GM19468 (cell line): Measurements from ENCODE around the gene DIAPH1.

Experiments
- ATAC-seq: cut with Tn5 transposase; IDR thresholded peaks from one replicate; pipeline ENCODE4 v1.9.1; 2021; ENCODE audit warnings: mild to moderate bottlenecking, moderate library complexity, moderate number of reproducible peaks; ENCODE audit not compliant: unreplicated experiment; ENCODE audit errors: extremely low read depth

The DIAPH1 gene

DNA sequence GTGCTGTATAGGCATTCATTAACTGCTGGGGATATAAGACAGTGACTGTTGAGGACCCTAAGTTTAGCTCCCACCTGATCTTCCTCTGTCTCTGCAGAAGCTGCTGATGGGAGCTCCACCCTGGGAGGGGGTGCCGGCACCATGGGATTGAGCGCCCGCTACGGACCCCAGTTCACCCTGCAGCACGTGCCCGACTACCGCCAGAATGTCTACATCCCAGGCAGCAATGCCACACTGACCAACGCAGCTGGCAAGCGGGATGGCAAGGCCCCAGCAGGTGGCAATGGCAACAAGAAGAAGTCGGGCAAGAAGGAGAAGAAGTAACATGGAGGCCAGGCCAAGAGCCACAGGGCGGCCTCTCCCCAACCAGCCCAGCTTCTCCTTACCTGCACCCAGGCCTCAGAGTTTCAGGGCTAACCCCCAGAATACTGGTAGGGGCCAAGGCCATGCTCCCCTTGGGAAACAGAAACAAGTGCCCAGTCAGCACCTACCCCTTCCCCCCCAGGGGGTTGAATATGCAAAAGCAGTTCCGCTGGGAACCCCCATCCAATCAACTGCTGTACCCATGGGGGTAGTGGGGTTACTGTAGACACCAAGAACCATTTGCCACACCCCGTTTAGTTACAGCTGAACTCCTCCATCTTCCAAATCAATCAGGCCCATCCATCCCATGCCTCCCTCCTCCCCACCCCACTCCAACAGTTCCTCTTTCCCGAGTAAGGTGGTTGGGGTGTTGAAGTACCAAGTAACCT, 107.8 kb downstream of the DIAPH1 start:
- no peak for ATAC-seq

DNA sequence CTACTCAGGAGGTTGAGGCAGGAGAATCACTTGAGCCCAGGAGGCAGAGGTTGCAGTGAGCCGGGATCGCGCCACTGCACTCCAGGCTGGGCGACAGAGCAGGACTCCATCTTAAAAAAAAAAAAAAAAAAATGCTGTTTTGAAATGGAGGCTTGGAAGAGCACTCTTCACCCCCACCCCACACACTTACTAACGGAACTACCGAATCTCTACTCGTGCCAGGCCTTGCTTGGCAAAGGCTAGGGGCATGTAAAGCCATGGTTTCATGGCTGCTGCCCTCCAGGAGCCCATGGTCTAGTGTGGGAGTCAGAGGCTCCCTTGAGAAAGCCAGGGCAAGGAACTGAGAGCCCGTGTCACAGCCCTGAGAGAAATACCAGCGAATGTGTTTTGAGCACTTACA, 108.6 kb downstream of the DIAPH1 start:
- no peak for ATAC-seq

DNA sequence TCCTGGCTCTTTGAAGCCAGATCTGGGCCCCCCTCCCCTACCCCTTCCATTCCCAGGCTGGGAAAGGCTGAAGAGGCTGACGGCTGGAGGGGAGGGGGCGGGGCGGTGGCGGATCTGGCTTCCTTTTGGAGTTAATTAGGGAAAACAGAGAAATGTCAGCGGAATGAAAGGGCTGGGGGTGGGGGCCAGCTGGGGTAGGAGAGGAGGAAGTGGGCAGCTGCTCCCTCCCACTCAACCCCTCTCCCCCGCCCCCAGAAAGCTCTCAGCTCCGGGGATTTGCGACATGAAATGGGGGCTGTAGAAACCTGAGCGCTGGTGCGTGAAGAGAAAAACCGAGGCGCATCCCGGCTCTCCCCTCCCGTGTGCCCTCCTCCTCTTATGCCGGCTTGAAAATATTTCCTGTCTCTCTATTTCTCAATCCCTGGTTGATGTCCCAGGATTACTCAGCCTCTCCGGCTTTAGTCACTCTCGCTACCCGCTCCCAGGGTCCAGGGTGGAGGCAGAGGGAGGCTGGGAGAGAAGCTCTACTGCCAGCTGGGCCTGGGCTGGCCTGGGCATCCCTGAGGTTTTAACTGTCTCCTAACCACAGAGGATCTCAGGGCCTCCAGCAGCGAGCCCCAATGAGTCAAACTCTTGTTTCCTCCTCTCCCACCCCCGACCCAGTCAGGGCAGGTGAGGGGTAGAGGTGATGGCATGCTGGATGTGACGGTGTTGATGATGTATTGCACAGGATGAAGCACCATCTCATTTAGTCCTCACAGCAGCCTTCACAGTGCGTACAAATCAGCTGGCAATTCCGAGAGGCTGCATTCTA, 109.8 kb downstream of the DIAPH1 start:
- ATAC-seq, result no peak

DNA sequence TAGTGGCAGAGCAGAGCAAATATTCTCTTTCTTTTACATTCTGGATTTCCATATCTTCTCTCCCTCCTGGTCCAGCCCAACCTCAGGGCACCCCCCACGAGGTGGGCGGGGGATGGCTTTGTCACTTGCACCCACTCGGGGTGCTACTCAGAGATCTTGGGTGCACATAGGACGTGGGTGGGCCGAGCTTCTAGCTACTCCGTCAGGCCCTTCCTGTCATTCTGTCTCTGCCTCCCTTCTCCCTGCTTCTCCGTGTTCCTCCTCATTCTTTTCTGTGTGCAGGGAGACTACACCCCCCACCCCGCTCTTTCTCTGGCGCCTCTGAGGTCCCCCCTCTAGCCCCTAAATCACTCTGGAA, 110.4 kb downstream of the DIAPH1 start:
- ATAC-seq, result no peak

DNA sequence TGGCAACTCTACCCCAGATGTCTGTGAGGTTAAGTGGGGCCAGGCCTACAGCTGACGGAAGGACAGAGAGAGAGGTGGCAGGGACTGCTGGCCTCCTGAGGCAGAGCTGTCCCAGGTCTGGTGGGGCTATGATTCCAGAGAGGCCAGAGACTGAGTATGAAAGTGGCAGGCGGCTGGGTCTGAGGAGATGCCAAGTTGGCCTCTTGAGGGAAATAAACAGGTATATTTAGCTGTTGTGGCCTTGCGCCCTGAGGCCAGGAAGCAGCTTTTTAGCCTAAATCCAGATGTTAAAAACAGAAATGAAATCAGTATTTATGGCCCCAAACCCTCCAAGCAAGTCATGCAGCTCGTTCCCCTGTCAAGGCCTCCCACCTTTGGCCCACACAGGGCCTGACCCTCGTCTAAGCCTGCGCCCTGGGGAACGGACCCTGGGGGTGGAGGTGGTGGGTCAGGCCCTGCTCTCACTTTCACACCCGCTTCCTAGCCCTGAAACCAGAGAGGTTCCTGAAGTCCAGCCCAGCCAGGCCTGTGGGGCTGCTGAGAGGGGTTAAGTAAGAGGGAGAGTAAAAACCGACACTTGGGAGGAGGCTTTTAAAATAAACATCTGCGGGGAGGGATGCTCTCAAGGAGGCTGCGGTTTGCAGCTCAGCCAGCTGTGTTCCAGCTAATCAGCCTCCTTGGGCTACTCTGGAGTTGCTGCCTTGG, 111.3 kb downstream of the DIAPH1 start:
- no peak for ATAC-seq

DNA sequence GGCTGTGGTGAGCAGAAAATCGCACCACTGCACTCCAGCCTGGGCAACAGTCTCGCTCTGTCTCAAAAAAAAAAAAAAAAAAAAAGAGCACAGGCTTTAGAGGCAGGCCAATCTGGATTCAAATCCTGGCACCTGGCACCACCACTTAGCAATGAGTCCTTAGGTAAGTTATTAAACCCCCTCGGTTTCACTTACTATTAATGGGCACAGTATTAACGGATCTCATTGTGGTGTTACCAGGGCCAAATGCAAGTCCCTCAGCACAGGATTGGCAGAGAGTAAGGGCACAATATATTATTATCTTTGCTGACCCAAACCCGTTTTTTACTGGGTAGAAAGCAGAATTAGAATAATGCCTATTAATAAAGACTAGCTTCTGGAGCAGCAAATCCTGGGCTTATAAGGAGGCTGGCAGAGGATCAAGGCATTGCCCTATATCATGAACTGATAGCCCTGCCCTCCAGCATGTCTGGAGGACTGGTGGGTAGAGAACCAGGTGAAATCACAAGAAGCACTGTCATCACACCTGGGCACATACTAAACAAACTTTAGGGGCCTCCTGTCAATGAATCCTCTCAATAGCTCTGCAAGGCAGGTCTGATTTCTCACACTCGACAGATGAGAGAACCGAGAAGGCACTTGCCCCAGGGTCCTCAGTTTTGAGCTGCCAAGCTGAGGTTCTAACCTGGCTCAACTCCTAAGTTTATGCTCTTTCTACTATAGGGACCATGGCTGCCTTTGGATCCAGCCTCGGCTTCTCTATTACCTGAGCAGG, 112.2 kb downstream of the DIAPH1 start:
- ATAC-seq, result no peak

DNA sequence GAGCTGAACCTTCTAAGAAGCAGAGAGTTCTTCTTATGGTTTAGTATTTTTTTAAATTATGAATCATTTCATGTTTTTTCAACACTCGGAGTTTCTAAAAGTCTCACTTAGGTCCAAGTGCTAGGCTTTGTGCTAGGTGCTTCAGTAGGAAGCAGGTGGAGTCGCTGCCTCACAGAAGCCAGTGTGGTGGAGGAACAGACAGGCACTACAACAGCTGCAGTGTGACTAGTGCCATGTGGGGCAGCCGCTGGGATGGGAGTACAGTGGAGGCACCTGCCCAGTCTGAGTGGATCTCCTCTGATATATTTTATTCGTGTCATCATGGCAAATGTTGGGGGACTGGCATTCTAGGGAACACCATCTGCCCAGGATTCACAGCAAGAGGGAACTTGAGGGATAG, 114.6 kb downstream of the DIAPH1 start:
- ATAC-seq, result no peak

DNA sequence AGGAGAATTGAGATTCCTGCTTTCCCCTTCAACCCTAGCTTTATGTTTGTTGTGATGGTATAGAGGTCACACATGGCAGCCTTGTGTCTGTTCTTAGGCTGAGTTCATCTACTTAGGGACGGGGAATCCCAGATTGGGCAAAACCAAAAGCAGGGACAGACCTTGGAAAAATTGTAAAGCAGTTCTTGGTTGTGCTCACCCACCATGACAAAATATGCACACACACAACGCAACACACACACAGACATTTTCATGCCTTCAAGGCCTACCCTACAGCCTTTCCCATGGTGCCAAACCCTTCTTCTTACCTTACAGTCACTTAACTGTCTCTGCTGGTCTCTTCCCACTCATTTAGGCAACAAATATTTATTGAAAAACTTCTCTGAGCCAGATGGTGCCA, 115.1 kb downstream of the DIAPH1 start:
- ATAC-seq, result no peak

DNA sequence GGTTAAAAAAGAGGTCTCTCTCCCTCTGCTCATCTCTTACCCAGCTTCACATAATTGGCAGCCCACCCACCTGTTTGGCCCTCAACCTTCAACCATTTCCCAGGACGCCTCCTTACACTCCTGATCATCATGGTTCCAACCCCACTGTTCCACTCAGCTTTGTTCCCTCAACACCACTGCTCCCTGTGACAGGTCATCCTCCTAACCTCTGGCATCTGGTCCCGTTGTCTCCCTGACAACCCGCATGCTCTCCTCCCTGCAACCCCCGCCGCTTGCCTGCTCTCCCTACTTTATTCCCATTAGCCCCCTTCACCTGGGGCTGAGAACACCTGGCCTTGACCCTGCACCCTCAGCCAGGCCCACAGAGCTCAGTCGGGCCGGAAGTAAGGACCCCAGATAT, 117.0 kb downstream of the DIAPH1 start:
- ATAC-seq, result no peak

DNA sequence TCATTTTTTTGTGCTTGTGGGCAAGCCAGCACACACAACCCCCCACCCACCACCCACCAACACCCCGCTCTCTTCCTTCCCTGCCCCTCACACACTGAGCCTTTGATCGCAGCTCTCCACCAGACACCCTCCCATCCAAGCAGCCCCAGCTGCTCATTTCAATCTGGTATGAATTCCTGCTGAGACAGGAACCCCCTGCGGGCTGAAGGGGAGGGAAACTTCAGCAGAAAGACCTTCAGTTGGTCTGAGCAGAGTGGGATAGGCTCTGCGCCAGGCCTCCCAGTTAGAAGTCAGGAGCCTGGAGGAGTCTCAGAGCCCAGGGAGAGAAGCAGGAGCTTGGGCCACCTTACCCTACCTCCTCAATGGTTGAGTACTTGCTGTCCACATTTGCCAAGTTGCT, 122.8 kb downstream of the DIAPH1 start:
- no peak for ATAC-seq

DNA sequence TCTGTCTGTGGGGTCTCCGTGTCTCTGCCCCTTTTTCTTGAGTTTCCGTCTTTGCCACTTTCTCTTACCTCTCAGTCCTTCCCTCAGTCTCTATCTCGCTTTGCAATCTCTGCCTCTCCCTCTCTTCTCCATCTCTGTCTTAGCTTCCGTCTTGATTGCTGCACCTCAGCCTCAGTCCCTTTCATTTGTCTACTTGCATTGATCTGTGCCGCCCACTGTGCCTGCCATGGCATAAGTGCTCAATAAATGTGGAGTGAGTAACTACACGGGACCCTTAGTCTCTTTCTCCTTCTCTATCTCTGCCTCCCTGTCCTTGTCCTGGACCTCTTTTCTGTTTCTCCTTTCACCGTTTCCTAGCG, 123.4 kb downstream of the DIAPH1 start:
- ATAC-seq, result no peak

DNA sequence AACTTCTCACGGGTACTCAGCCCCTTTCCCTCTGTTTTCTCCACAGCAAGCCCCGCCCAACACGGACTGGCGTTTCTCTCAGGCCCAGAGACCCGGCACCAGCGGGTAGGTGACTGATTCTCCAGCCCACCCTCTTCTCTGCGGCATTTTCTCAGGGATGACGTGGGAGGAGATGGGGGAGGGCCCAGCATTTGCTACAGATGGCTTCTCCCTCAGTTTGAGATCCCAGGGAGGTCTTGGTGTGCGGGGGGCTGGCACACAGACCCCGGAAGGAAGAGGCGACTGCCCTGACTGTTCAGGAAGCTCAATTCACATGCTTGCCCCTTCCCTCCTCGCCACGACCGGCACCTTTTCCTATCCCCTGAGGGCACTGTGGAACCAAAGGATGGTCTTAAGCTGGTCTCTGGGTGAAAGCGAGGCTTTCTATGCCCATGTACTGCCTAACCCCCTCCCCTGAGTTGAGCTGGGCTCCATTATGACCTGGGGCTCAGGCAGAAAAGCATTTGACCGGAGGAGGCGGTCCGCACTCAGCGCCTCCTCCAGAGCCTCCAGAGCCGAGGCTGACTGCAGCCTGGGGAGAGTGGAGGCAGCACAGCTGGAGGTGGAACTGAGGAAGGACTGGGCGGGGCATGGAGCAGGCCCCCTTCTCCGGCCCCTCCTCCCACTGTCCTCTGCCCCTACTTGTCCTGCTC, 123.9 kb downstream of the DIAPH1 start:
- no peak for ATAC-seq

DNA sequence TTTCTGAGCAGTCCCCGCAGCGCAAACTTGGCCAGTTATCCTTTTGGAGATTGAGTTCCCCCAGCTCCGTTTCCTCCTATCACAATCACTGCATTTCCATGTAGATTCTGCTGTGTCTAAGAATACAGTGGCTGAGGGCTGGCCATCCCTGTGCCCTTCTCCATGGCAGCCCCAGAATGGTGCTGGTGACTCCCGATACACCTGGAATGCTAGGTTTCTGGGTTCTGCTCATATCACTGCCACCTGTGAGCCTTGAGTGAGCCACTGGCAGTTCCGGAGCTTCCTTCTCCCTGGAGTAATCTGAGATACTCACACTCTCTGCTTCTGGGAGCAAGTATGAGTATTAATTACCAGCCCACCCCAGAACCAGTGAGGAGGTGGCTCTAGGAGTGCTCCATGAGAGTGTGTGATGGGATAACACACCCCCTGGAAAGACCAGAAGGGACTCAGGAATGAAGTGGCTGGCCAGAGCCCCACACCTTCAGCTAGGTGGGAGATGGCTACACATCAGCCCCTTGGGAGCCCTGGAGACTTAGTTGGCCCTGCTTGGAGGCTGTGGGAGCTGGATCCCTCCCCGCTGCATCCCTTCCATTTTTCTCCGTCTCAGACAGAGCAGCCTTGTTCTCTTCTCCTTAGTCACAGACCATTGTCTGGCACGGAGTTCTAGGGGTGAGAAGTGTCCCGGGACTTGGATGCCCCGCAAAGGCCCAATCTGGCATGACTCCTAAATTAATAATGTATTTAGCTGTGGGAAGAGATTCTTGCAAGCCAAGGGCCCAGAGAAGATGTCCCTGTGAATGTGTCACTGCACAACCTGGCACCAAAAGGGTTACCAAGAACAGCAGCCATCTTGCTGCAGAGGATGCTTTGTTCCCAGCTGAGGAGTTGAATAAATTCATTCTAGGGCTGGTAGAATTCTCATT, 125.0 kb downstream of the DIAPH1 start:
- no peak for ATAC-seq

DNA sequence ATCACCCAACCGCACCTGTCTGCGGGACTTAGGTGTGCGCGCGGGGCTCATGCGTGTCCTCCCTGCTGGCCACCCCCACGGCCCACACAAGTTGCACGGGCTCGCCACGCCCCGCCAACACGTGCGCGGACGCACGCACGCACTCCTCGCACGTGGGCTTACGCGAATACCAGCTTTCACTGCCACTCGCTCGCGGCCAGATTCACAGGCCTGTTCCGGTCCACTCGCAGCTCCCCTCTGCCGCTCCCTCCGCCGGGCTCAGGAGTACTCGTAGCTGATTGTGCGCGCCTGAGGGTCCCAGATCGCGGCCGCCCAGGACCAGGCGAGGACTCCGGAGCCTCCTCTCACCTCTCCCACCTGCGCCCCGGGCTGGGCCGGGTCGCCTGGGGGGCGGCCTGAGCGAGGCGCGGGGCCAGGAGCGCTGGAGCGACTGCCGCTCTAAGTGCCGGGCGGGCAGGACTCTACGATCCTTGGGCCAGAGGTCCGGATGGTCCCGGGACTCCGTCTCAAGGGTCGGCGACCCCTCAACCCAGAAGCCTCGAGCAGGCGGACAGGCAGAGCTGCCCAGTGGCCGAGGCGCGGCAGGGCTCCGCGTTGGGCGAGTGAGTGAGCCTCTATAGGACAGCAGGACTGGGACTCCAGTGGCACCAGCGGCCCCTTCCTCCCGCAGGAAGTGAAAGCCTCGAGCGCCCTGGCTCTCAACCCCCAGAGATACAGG, 126.5 kb downstream of the DIAPH1 start:
- ATAC-seq, result peak; percentile 35

DNA sequence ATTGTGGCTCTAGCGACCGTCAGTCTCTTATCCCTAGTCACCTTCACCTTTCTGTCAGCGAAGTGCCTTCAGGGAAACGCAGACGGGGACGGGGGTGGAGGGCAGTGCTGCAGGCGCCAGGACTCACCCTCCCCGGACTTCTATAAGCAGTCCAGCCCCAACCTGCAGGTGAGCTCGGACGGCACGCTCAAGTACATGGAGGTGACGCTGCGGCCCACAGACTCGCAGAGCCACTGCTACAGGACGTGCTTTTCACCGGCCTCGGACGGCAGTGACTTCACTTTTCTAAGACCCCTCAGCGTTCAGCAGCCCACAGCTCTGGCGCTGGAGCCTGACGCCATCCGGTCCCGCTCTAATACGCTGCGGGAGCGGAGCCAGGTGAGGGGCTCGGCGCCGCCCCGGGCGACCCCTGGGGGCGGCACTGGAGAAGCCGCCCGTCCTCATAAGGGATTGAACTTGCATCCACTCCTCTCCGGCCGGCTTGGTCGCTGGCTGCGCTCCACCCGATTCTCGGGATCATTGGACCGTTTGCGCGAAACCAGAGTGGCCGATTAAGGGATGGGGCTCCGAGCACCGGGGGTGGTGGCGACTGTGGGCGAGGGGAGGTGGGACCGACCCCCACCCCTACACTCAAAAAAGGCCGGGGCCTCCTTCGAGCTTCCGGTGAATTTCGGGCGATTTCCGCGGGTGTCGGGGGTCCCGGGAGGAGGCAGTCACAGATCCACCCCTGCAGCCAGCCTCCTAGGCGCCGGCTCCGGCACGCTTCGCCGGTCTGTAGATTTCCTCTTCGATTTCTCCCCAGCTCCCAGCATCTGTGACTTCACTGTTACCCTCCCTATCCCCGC, 127.3 kb downstream of the DIAPH1 start:
- no peak for ATAC-seq

DNA sequence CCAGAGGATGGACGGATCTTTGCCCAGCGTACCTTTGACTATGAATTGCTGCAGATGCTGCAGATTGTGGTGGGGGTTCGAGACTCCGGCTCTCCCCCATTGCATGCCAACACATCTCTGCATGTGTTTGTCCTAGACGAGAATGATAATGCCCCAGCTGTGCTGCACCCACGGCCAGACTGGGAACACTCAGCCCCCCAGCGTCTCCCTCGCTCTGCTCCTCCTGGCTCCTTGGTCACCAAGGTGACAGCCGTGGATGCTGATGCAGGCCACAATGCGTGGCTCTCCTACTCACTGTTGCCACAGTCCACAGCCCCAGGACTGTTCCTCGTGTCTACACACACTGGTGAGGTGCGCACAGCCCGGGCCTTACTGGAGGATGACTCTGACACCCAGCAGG, 128.0 kb downstream of the DIAPH1 start:
- ATAC-seq, result no peak

DNA sequence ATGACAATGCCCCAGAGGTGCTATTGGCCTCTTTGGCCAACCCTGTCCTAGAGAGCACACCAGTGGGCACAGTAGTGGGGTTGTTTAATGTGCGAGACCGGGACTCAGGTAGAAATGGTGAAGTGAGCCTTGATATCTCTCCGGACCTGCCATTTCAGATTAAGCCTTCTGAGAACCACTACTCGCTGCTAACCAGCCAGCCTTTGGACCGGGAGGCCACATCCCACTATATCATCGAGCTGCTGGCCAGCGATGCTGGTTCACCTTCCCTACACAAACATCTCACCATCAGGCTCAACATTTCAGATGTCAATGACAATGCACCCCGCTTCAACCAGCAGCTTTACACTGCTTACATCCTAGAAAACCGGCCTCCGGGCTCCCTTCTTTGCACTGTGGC, 128.5 kb downstream of the DIAPH1 start:
- no peak for ATAC-seq
